HG03457 (cell line): Measurements from ENCODE around the gene S100A7A.
"Not testable (repeated sequence)": the region's sequence is repeated elsewhere in the genome, so short reads cannot be mapped to it uniquely, and the experiment has no call there.

Experiments
- ATAC-seq: cut with Tn5 transposase; IDR thresholded peaks from one replicate; pipeline ENCODE4 v1.9.1; 2021; ENCODE audit warnings: moderate number of reproducible peaks; ENCODE audit not compliant: unreplicated experiment

Gene S100A7A

DNA sequence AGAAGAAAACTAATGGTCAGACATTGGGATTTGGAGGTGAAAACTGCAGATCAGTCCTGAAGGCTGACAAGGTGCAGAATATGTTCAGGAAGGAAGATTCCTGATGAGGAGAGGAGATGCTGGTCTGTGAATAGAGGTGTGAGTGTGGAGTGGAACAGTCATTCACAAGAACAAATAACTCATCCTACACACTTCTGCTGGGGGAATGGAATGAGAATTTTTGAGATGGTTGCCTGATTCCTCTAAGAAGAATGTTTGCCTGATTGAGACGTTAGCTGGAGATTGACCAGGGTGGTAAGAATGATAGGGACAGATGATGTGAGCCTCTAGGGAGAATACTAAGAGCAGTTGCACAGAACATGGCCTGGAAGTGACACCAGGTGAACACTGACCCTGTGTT, 40.1 kb downstream of the S100A7A start:
- ATAC-seq = no peak

DNA sequence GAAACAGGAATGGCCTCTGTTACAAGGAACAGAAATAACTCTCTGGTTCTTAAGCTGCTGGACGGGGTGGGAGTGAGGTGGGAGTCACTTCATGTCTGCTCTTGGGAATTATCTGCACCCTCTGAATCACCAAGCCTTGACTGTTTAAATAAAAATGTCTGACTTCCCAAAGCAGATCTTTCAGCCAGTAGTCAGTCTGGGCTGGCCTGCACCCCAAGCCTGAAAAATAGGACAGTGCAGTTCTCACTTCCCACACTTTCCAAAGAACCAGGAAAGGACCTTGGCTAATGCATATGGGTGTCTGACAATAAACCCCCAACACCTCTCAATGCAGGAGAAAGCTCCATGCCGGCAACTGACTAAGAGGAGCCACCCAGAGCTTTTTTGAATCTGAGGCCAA, 43.3 kb downstream of the S100A7A start:
- ATAC-seq = no peak

DNA sequence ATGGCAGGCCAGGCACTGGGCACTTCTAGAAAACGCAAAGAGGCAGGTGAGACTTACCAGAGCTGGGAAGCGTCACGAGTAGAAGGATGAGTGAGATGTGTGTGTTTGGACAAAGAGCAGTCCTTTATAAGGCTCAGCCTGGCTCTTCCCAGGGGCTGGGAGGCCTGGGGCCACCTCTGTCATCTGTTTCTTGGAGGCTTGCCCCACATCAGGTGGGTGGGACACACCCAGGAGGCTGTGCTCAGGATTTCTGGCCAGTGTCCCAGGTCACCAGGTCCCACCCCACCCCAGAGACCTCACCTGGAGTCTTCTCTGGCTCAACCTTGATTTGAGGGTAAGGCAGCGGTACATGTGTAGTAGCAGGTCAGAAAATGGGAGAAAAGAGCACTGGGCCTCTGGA, 44.2 kb downstream of the S100A7A start, which contains the start of gene S100A7:
Gene S100A7 (minus strand): TSS at position 101 of the 400 bp plus-strand sequence. CDS start 1,638 bp downstream, outside the sequence.
- ATAC-seq = no peak

DNA sequence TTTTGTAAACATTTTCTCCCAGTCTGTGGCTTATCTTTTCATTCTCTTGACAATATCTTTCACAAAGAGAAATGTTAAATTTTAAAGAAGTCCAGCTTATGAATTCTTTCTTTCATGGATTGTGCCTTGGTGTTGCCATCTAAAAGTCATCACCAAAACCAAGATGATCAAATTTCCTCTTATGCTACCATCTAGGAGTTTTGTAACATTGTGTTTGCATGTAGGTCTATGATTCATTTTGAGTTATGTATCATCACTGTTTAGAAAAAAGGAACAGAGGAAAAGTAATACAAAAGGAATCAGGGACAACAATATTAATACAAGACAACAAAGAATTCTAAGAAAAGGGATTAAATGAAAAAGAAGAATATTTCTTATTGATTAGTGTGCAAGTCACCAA, 46.4 kb downstream of the S100A7A start:
- ATAC-seq = not testable (repeated sequence)

DNA sequence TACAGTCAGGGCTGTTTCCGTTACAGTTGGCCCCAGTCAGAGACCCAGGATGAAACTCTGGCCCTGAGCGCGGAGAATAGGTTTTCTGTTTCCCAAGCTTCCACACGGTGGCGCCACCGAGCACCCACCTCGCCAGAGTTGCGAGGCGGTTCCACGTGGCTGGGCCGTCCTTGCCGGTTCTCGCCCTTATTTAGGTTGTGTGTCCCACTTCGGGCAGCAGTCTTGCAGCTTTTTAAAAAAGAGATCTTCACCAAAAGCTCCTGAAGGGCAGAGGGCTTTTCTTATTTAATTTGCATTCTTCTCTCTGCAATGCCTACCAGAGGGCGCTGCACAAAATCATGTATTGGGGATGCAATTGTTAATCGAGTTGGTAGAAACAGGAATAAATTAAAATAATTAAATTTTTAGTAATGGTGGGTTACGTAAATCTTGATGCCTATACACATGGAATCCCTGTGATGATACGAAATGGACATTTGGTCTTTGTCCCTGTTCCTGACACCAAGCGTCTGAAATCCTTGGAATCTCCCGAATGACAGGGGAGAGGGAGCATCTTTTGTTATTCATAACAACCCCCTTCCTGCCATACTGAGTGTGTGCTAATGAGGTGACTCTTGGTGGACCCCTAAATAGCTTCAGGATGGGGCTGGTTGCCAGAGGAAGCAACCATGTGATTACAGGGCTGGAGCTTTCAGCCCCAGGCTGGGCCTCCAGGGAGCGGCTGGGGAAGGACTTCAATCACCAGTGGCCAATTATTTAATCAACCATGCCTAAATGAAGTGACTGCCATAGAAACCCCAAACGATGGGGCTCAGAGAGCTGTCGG, 49.7 kb downstream of the S100A7A start:
- ATAC-seq = no peak

DNA sequence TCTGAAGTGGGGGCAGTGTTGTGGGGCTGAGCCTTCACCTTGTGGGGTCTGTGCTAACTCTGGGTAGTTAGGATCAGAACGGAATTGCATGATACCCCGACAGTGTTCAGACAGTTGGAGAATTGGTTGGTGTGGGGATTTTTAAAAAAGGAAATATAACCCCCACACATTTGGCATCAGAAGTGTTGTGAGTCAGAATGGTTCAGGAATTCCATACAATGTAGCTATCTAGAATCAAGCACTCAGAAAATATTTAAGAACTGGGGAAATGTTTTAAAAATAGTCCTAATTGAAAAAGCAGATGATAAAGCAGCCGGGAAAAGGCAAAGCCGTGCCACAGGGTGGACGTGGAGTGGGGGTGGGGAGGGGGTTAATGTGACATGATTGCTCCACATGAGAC, 50.6 kb downstream of the S100A7A start:
- ATAC-seq = no peak

DNA sequence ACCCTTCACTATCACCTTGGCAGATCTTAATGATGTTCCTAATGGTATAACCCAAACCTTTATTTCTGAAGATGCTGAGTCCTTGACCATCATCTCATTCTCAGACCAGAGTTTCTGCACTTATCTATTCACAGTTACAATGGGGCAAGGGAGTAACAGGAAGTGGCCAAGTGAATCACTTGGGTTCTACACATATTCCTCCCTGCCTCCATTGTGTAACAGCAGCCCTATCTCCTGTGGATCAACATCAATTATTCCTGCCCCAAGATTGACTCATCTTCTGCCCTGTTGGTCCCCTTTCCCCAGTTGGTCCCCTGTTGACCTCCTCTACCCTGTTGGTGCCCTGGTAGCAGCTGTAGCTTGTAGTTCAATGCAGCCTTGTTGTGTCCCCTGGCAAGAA, 54.4 kb downstream of the S100A7A start:
- ATAC-seq = no peak
